Heart right ventricle (tissue), 16 donors: ENCODE measurements around the gene NRF1. TPM values are rescaled to one million over a fixed set of nuclear protein-coding genes. Genes with fewer than 3 reads are reported as not detected.

ENCODE experiments used
- ATAC-seq, 8 donors: fragments of 200-7000 bp; cut with Tn5 transposase; one replicate each; pipeline ENCODE4 v1.9.1; 2020; ENCODE audit warnings: mild to moderate bottlenecking in 8 of 8, moderate library complexity in 8 of 8, moderate number of reproducible peaks in 1 of 8
- DNase-seq, 2 donors: peaks; one replicate each; pipeline ENCODE4 v3.0.0-alpha.2; 2020
- H3K27ac ChIP-seq, 10 donors: fragments of 200-600 bp; sonication (generic) in 2 of 10; one replicate each; pipeline versions ENCODE4 v1.5.0 to v1.8.0; 2020 to 2022; ENCODE audit warnings: mild to moderate bottlenecking in 3 of 10
- H3K27me3 ChIP-seq, 7 donors: fragments of 200-600 bp; one replicate each; pipeline ENCODE4 v1.8.0; 2021 to 2022; ENCODE audit warnings: mild to moderate bottlenecking in 2 of 7
- H3K36me3 ChIP-seq, 9 donors: fragments of 200-600 bp; sonication (generic) in 1 of 9; one replicate each; pipeline versions ENCODE4 v1.5.0 to v1.8.0; 2020 to 2022; ENCODE audit warnings: mild to moderate bottlenecking in 2 of 9
- H3K4me1 ChIP-seq, 9 donors: fragments of 200-600 bp; sonication (generic) in 1 of 9; one replicate each; pipeline versions ENCODE4 v1.5.0 to v1.8.0; 2020 to 2022; ENCODE audit warnings: mild to moderate bottlenecking in 4 of 9
- H3K4me3 ChIP-seq, 10 donors: fragments of 200-600 bp; sonication (generic) in 2 of 10; one replicate each; pipeline versions ENCODE4 v1.5.0 to v1.8.0; 2020 to 2022; ENCODE audit warnings: mild to moderate bottlenecking in 7 of 10, moderate library complexity in 2 of 10
- H3K9me3 ChIP-seq, 11 donors: fragments of 200-600 bp in 10 of 11; sonication (generic) in 2 of 11; one replicate each; pipeline versions ENCODE4 v1.5.0 to v1.8.0; 2013 to 2022; ENCODE audit warnings: mild to moderate bottlenecking in 2 of 11, control low read depth in 1 of 11, moderate library complexity in 1 of 11
- CTCF ChIP-seq, 9 donors: fragments of 200-600 bp; sonication (generic) in 2 of 9; IDR thresholded peaks; one replicate each; pipeline versions ENCODE4 v1.5.0 to v1.8.0; 2021 to 2022; ENCODE audit warnings: antibody characterized with exemption in 9 of 9, mild to moderate bottlenecking in 5 of 9, moderate library complexity in 1 of 9
- WGBS, 2 donors: extraction: QIAGEN DNeasy Blood & Tissue Kit; methylation state at CpG; one replicate each; pipeline ENCODE4 v1.1.7; 2013; ENCODE audit warnings: inconsistent platforms in 1 of 2; 5-methylcytosine and 5-hydroxymethylcytosine counted together
- intact Hi-C, 10 donors: fragments of 100-400 bp; cut with DNase I; formaldehyde crosslinking; loops; one replicate each; pipeline versions ENCODE4 v1.11.1 to v1.14.2; 2022
- polyA plus RNA-seq, 2 donors: library from polyadenylated mRNA; stranded (reverse); fragments of 200-250 nt; gene quantifications; one replicate each; pipeline ENCODE4 v1.2.3, GENCODE V29; 2013
- total RNA-seq, 10 donors: library from RNA; stranded (reverse); fragmentation: NEBNext Ultra II Directional in 3 of 10; extraction: Animal tissue kit (Norgen Biotek cat#: 25700) in 3 of 10; gene quantifications; one replicate each; pipeline versions ENCODE4 v1.2.1 to v1.2.4, GENCODE V29; 2021 to 2023
- donor health status: Arrhythmogenic right ventricular cardiomyopathy.
- donor health status: ischemic (EF 13 %, LVEDD 7.1; RV severe dilation, severe dysfunction).
- donor health status: healthy with polysubstance abuse.
- donor health status: DM: no; HTN: yes; CAD: no.
- donor health status: DM: no; HTN: no; CAD: no.
- donor health status: ischemic (EF 25% LVEDD 6.9; RV normal size, moderate dysfunction).
- donor health status: ischemic (EF 25% LVEDD 5.7; RV mildly dilated, moderate dysfunction).
- donor health status: healthy.
- donor health status: DM: yes; HTN: yes; CAD: no.
- donor health status: Ischemic cardiomyopathy.
- donor health status: ischemic (EF 35%, LVEDD 5.7; RV mildly dilated, moderate dysfunction).
- donor health status: nonischemic (EF 11% LVEDD 7.7; RV severe dilation, severe dysfunction).
- donor health status: DM: yes; HTN: yes; CAD: no.
- donor health status: PGD.
- donor health status: ischemic (EF 29% LVEDD 5.4; RV normal size, mild dysfunction).
- donor health status: nonischemic (EF 23%, LVEDD 6.1; RV moderate dilation, normal function).

Gene NRF1
- total and polyA plus RNA-seq, 12 donors = 4.9 to 16.0 (median 12.5) TPM

DNA sequence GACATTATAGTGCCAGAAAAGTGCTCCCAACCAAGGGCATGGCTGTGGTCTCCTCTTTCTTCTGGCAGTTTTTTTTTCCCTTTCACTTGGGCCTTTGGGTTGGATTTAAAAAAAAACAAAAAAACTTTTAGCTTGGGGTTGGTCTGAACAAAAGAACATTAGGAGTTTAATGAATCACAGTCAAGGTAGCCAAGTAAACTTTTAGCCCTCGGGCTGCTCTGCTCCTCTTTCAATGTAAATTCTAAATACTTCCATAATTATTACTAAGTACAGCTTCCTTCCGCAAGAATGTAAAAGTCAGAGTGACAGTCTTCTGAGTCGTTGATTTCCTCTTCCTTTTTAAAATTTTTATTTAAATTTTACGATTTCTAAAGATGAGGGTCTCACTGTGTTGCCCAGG, 79.2 kb downstream of the NRF1 start:
- ATAC-seq = no peak
- Histone ChIP-seq H3K36me3 (peaks cover 0 to 72% (median 10%) of the 10 kb centered on the region in 9 donors), H3K27me3 (no peaks in the 10 kb centered on the region), H3K27ac (no peak overlapping the region), H3K4me3 (no peak overlapping the region), H3K4me1 (no peaks in the 10 kb centered on the region), H3K9me3 (no peaks in the 10 kb centered on the region)
- DNase-seq = no peak
- WGBS, 2 donors = 69 to 95% methylated on average over 4 of the region's 4 CpGs
- no peak for TF ChIP-seq CTCF (IDR thresholded peaks at IDR 0.05)
- intact Hi-C loops = no loop called here

GRCh38 chr7:129698516-129699418, 87.2 kb downstream of the NRF1 start:
- no peak for TF ChIP-seq CTCF (IDR thresholded peaks at IDR 0.05)
- no peaks in the 10 kb centered on the region for H3K9me3 ChIP-seq
- H3K4me1 ChIP-seq = peaks cover 0 to 14% (median 0%) of the 10 kb centered on the region in 9 donors
- no peaks in the 10 kb centered on the region for H3K27me3 ChIP-seq
- DNase-seq = no peak
- no peak for ATAC-seq
- H3K36me3 ChIP-seq = peaks cover 0 to 56% (median 0%) of the 10 kb centered on the region in 9 donors
- no peak overlapping the region for H3K27ac ChIP-seq
- no peak overlapping the region for H3K4me3 ChIP-seq
- intact Hi-C loops = no loop called here
- 94 to 96% methylated on average over 3 of the region's 3 CpGs for WGBS, 2 donors

DNA sequence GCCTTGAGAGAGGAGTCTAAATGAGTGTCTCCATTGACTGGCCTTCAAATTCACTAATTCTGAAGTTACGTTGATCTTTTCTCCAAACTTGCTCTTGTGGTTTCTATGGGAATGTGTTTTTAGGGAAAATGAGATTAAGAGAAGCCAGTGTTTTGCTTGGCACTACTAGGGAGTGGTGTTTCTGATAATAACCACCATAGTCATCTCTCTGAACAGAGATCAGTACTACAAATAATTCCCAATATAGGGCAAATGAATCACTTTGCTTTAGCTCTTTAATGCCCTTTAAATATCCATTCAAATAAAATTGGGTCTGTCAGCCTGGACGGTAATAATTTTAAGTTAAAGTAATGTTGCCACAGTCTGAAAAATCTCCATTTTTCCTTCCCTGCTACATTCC, 90.8 kb downstream of the NRF1 start:
- intact Hi-C loops = no loop called here
- Histone ChIP-seq H3K36me3 (peaks cover 0 to 46% (median 0%) of the 10 kb centered on the region in 9 donors), H3K4me1 (peaks cover 0 to 14% (median 0%) of the 10 kb centered on the region in 9 donors), H3K4me3 (no peak overlapping the region), H3K27me3 (no peaks in the 10 kb centered on the region), H3K27ac (no peak overlapping the region), H3K9me3 (no peaks in the 10 kb centered on the region)
- 74 to 79% methylated on average over 2 of the region's 2 CpGs for whole genome bisulfite sequencing, 2 donors
- no peak for TF ChIP-seq CTCF (IDR thresholded peaks at IDR 0.05)
- DNase-seq = no peak
- ATAC-seq = no peak

DNA sequence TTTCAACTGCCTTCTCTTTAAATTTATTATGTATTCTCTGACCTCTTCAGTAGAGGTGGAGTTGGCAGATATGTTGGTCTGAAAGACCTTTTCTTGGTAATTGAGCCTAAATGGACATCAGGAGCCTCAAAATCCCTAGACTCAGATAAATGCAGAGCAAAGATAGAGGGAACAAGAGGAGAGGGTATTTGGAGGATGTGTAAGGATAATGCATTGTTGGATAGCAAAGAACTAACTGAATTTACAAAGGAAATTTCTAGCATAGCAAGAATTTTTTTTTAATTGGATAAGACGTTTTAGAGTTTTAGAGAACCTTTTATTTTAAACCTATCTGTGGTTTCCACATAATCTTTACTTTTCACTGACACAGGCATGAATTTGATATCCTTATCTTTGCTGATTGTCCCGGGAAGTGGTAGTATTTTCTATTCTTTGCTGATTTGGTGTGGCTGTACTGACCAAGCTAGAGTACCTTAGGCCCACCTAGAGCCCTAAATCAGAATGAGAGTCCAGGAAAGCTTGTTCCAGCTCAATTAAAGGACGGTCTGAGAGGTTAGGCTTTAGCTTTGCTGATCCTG, 91.3 kb downstream of the NRF1 start:
- Histone ChIP-seq H3K4me1 (peaks cover 0 to 14% (median 0%) of the 10 kb centered on the region in 9 donors), H3K27me3 (no peaks in the 10 kb centered on the region), H3K4me3 (no peak overlapping the region), H3K27ac (no peak overlapping the region), H3K9me3 (no peaks in the 10 kb centered on the region), H3K36me3 (peaks cover 0 to 41% (median 0%) of the 10 kb centered on the region in 9 donors)
- intact Hi-C loops = no loop called here
- no peak for TF ChIP-seq CTCF (IDR thresholded peaks at IDR 0.05)
- DNase-seq = no peak
- WGBS, 2 donors = 76% methylated on average over 3 of the region's 3 CpGs
- ATAC-seq = no peak
